Dermis microvascular lymphatic vessel endothelial cell (primary cell): ENCODE data around the gene C8A. TPM values are rescaled to one million over a fixed set of nuclear protein-coding genes. Genes with fewer than 3 reads are reported as not detected.

Experiments
- DNase-seq, 2 donors: peaks; one replicate each; pipeline versions ENCODE4 v3.0.0 to v3.0.0-alpha.2; 2010; ENCODE audit warnings: low read depth in 2 of 2
- total RNA-seq: library from RNA; depleted of rRNA; stranded (reverse); fragments of >200 nt; gene quantifications from 2 replicates; pipeline ENCODE4 v1.2.1, GENCODE V29; 2014

The C8A gene
- total RNA-seq, 1 donor from 2014 or later: not detected

- no peak for DNase-seq
These were observed 111.5 kb downstream of the C8A start, which contains the start of gene C8B for GRCh38 chr1:56965916-56966697. C8B (minus strand) TSS chr1:56966015; CDS start chr1:56965948, 67 bp downstream.

GRCh38 chr1:56966698-56966999, 112.1 kb downstream of the C8A start:
- DNase-seq: no peak

GRCh38 chr1:56967355-56967754, 112.8 kb downstream of the C8A start:
- DNase-seq: no peak

Other genes with a start within 250 kb of the C8A start
- gene PRKAA2, start 209.5 kb upstream of the C8A start, total RNA-seq: 1.7 and 2.4 TPM in 2 replicates
- gene FYB2, start 35.4 kb upstream of the C8A start, total RNA-seq: under 0.01 TPM in 1 of 2 replicates, not detected in the other
- gene C8B, start 111.2 kb downstream of the C8A start, total RNA-seq: not detected in 2 replicates